Activated gamma-delta T cell treated with anti-CD3 and anti-CD28 coated beads, Interleukin-2, amount 50 U/mL, for 16 hours (primary cell): ENCODE measurements around the gene HSDL2.
"Not testable (repeated sequence)": the region's sequence is repeated elsewhere in the genome, so short reads cannot be mapped to it uniquely, and the experiment has no call there.

Experiments used
- DNase-seq: peaks from one replicate; pipeline ENCODE4 v3.0.0-alpha.2; 2020; ENCODE audit warnings: low read depth

Gene HSDL2

GRCh38 chr9:112380102-112380824 is at the start of gene HSDL2:
TSS of gene HSDL2 (plus strand) at chr9:112380108. CDS start at chr9:112380164, 56 bp downstream.
- DNase-seq, result no peak

DNA sequence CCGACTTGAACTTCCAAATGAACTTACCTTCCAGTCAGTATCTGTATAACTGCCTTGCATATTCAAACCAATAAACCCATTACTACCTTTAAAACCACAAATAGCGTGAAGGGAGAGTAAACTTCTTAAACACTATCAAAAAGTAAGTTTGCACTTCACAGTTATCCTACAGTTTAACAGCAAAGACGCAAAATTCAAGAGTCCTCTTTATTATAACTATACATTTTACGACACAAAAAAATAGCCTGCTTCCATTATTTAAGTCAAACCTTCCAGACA is 48.3 kb upstream of the HSDL2 start:
- DNase-seq, result no peak

- no peak for DNase-seq
Measured at GRCh38 chr9:112332214-112332613, 47.7 kb upstream of the HSDL2 start.

- DNase-seq, result no peak
Measured at GRCh38 chr9:112332674-112332976, 47.3 kb upstream of the HSDL2 start.

DNA sequence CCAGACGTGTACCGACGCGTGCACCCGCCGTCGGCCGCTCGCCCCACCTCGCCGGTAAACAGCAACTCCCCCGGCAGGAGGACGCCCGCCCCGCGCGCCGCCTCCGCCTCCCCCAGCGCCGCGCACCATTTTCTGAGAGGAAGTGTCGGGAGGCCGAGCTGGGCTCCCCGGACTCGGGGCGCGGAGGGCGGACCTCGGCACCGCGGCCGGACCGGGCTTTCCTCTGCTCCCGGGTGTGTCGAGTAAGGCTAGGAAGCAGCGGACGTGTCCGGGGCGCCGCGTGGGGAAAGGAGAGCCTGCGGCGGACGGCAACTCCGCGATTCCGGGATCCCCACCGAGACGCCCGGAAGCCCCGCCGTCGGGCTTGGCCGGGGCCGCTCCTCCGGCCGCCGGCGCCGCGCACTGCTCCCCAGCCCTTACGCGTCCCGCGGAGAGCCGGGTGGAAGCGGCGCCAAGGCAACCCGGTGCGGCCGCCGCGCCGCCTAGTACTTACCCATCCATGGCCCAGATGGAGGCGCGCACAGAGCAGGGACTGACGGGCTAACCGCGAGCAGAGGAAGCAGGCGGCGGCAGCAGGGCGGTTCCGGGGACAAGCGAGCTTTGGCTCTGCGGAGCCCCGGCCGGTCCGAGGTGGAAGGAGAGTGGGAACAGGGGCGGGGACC is 46.8 kb upstream of the HSDL2 start, which contains the start of gene PTBP3:
Gene PTBP3, minus strand, starts transcription at position 643 of the 662 bp plus-strand sequence. CDS start 35,754 bp downstream, outside the sequence.
- DNase-seq, result peak; percentile 71

DNA sequence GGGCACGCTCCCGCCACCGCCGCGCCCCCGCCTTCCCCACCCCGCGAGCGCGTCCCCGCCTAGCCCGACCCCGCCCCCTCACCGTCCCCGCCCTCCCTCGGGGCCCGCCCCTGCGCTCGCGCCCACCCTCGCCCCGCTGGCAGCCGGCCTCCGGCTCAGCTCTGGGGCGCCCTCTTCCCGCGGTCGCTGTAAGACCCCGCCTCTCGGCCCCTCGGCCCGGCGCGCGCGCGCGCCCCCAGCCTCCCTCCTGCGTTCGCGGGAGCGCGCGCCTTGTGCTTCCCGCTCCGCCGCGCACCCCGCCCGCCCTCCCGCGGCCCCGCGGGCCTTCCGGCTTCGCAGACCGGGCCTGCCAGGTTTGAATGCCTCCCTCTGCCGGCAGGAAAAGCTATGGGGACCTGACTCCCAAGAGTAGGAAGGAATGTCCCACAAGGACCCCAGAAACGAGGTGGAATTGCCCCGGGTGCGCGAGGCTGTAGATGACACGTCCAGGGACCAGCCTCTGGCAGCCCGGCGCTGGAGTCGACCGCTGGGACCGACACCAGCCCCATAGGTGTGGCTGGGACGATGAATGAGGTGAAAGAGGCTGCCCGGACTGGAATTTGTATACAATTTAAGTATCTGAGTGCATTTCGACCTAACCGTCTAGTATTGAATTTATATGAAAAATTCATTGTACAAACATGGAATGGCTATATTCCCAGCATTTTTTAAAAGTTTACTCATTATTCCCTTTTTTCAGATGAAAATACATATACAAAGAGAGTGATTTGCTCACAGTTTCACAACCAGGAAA is 46.1 kb upstream of the HSDL2 start:
- DNase-seq, result peak; percentile 89

DNA sequence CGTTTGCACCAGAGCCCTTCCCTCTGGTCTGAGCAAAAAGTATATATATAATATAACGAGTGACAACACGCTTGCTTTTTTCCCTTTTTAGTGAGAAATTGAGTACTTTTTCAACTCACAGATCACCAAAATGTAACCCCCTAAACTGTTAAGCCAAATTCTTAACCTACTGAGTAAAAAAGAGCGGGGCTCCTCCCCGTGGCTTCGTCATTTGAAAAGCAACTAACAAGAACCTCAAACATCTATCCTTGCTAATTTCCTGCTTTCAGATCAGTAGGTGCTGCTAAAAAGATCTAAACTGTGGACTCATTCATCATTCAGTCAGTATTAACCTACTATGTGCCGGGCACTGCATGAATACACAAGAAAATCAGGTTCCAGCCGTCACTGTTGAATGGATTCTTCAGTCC is 45.5 kb upstream of the HSDL2 start:
- DNase-seq, result no peak

DNA sequence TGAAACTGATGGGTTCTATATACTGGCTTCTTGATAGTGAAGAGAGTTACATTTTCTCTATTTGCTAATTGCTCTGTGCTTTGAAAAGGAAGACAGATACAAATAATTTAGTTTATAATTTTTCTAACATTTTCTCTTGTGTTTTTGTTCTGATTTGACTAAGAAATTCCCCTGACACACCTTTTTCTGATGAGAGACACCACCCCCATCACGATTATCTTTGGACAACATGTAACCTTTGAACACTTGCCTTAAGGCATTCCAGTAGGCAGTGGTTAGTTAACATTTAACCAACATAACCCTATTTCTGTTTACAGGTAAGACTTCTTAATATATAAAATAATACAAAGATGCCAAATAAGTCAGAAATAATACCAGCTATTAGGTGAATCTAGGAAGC is 42.4 kb upstream of the HSDL2 start:
- no peak for DNase-seq

DNA sequence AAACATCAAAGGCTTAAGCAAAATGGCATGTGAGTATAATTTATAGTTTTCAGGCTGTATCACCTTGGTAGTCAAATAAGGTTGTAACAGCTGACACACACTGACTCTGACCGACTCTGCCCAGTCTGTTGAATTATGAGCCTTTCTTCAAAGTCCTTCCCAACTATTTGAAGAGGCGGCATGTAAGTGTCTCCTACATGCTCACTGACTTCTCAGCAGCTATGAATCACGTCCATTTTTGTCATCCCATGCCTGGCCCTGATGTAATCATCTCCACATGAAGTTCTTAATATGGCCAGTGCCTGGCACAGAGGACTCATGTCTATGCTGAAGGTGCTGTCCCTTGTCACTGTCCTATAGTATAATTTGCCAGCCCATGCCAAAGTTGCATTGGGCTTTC is 41.3 kb upstream of the HSDL2 start:
- DNase-seq, result no peak

DNA sequence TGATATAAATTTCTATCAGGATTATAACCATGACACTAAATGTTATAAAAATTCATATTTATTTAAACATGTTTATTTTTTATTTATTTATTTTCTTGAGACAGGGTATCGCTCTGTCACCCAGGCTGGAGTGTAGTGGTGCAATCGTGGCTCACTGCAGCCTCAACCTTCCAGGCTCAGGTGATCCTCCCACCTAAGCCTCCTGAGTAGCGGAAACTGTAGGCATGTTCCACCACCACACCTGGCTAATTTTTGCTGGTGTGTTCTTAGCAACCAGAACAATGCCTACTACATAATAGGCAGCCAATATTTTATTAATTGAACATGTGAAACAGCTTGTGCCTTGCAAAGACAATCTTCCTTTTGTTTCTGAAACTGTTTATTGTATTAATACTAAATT is 40.0 kb upstream of the HSDL2 start:
- no peak for DNase-seq

GRCh38 chr9:112341730-112342129 is 38.2 kb upstream of the HSDL2 start:
- no peak for DNase-seq

- peak; percentile 37 for DNase-seq
Measured at GRCh38 chr9:112348257-112349007, 31.5 kb upstream of the HSDL2 start.

GRCh38 chr9:112349008-112349333 is 30.9 kb upstream of the HSDL2 start:
- DNase-seq, result no peak

DNA sequence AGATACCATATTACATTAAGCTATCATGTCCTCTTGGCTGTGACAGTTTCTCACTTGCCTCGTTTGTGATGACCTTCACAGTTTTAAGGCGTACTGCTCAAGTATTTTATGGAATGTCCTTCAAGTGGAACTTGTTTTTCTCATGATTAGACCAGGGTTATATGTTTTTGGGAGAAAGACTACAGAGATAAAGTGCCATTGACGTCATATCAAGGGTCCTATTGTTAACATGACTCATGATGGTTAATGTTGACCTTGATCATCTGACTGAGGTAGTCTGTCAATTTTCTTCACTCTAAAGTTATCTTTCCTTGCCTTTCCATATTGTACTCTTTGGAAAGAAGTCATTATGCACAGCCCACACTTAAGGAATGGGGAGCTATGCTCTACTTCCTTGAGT is 28.7 kb upstream of the HSDL2 start:
- no peak for DNase-seq

DNA sequence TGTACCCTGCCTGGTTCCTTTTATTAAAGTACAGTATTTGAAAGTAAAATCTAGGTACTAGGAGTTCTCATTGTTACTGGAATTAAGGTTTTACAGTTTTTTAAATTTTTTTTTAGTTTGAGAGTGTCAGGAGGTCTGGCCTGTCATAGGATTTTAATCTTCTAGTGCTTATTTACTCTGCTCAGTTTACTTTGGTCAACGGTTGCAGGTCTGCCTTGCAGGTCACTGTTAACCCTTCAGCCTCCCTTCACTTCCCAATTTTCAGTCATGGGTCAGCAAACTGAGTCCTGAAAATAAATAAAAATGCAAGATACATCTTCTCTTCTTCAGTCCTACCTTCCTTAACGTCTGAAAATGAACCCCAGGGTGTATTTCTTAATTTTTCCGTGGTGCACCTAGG is 27.7 kb upstream of the HSDL2 start:
- DNase-seq, result no peak

- no peak for DNase-seq
Measured at GRCh38 chr9:112354081-112354743, 25.7 kb upstream of the HSDL2 start.

DNA sequence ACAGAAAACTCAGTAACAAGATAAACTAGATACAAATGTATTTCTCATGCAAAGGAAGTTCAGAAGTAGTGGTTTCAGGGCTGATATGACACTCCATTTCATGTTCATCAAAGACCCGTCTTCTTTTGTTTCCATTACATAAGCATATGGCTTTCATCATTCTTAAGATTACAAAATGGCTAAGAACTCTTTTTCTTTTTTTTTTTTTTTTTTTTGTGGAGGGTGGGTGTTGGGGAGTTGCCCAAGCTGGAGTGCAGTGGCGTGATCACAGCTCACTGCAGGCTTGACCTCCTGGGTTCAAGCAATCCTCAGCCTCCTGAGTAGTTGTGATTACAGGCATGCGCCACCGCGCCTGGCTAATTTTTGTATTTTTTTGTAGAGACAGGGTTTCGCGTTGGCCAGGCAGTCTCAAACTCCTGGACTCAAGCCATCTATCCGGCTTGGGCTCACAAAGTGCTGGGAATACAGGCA is 24.4 kb upstream of the HSDL2 start:
- no peak for DNase-seq

- no peak for DNase-seq
Measured at GRCh38 chr9:112360047-112360804, 19.7 kb upstream of the HSDL2 start.

- no peak for DNase-seq
Measured at GRCh38 chr9:112361601-112362000, 18.3 kb upstream of the HSDL2 start.

DNA sequence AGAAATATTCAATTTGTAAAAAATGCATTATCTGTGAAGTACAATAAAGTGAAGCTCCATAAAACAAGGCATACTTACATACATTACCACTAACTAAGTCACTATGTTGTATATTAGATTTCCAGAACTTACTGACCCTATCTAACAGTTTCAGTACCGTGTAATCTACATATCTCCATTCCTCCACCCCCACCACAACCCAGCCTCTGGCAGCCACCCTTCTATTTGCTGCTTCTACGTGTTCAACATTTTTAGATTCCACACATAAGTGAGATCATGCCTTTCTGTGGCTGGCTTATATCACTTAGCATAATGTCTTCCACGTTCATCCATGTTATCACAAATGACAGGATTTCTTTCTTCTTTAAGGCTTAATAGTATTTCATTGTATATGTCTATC is 15.1 kb upstream of the HSDL2 start:
- DNase-seq, result no peak

- not testable (repeated sequence) for DNase-seq
Measured at GRCh38 chr9:112365257-112365656, 14.7 kb upstream of the HSDL2 start.
